ENCODE data around the gene ITPR1.

ITPR1 gene

DNA sequence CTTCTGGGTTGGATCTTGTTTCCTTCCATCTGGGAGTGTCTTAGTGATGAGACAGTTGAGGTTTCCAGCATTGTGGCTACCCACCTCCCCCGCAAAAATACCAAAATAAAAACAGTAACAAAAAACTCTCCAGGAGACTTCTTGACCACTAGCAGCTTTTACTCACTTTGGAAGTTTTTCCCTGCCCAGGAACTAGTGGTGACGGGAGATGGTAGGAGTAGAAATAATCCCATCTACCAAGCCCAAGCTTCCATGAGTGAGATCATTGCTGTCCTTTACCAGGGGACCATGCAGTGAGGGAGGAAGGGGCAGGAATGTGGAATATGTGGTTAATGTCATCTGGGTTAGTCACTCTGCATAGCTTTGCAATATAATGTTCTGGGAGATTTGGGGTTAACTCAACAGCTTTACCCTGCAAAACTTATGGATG lies 187.7 kb downstream of the ITPR1 start:
- TF ChIP-seq SIN3A (IDR thresholded peaks at IDR 0.05; ENCODE audit: borderline replicate concordance, insufficient read depth, low read length) = no peak
- TF ChIP-seq POLR2AphosphoS5 (IDR thresholded peaks at IDR 0.05; ENCODE audit: low read depth, low read length) = no peak
- TF ChIP-seq FOXP2 (optimal IDR thresholded peaks at IDR 0.05; ENCODE audit: borderline replicate concordance, extremely low read depth, extremely low read length, insufficient read depth) = no peak

DNA sequence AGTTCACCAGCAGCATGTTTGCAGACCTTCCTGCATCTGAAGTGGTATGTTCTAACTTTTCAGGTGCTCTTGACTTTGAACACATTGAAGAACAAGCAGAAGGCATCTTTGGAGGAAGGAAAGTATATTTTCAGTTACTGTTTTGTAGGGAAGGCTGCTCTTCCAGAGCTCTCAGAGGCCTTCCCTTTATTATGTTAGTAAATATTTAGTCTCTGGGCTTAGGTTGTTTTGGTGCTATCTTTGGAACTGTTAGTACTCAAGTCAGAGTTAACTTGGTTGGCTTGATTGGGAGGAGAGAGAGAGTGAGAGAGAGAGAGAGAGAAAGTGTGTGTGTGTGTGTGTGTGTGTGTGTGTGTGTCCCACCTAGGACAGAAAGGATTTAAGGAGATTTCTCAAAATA lies 188.2 kb downstream of the ITPR1 start:
- TF ChIP-seq FOXP2 (optimal IDR thresholded peaks at IDR 0.05; ENCODE audit: borderline replicate concordance, extremely low read depth, extremely low read length, insufficient read depth) = no peak
- no peak for TF ChIP-seq SIN3A (IDR thresholded peaks at IDR 0.05; ENCODE audit: borderline replicate concordance, insufficient read depth, low read length)
- TF ChIP-seq POLR2AphosphoS5 (IDR thresholded peaks at IDR 0.05; ENCODE audit: low read depth, low read length) = no peak
- TF ChIP-seq, protein P1, sequence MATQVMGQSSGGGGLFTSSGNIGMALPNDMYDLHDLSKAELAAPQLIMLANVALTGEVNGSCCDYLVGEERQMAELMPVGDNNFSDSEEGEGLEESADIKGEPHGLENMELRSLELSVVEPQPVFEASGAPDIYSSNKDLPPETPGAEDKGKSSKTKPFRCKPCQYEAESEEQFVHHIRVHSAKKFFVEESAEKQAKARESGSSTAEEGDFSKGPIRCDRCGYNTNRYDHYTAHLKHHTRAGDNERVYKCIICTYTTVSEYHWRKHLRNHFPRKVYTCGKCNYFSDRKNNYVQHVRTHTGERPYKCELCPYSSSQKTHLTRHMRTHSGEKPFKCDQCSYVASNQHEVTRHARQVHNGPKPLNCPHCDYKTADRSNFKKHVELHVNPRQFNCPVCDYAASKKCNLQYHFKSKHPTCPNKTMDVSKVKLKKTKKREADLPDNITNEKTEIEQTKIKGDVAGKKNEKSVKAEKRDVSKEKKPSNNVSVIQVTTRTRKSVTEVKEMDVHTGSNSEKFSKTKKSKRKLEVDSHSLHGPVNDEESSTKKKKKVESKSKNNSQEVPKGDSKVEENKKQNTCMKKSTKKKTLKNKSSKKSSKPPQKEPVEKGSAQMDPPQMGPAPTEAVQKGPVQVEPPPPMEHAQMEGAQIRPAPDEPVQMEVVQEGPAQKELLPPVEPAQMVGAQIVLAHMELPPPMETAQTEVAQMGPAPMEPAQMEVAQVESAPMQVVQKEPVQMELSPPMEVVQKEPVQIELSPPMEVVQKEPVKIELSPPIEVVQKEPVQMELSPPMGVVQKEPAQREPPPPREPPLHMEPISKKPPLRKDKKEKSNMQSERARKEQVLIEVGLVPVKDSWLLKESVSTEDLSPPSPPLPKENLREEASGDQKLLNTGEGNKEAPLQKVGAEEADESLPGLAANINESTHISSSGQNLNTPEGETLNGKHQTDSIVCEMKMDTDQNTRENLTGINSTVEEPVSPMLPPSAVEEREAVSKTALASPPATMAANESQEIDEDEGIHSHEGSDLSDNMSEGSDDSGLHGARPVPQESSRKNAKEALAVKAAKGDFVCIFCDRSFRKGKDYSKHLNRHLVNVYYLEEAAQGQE (IDR thresholded peaks at IDR 0.05; ENCODE audit: insufficient read depth in 1 of 2, low read depth in 2 of 2, low read length in 2 of 2) = no peak
- no peak for TF ChIP-seq TAF1 (IDR thresholded peaks at IDR 0.05; ENCODE audit: borderline replicate concordance, insufficient read depth, low read length)

DNA sequence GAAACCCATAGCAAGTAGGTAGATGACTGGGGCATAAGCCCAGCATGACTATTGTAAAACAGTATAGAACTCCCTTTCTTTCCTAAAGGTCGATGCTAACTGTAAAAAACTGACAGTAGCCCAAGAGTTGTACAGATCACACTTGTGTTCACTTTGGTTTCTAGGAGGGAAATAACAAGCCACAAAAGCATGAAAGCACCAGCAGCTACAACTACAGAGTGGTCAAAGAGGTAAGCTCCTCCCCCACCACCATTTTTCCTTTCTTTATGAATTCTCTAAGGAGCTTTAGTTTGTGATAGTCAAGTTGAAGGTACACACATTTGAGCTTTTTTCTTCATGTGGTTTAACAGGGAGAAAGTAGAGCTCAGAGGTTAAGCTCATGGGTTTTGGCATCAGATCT lies 191.0 kb downstream of the ITPR1 start:
- TF ChIP-seq FOXP2 (optimal IDR thresholded peaks at IDR 0.05; ENCODE audit: borderline replicate concordance, extremely low read depth, extremely low read length, insufficient read depth) (no peak), POLR2AphosphoS5 (IDR thresholded peaks at IDR 0.05; ENCODE audit: low read depth, low read length) (no peak), SIN3A (IDR thresholded peaks at IDR 0.05; ENCODE audit: borderline replicate concordance, insufficient read depth, low read length) (no peak)
- TF ChIP-seq, protein P1 (IDR thresholded peaks at IDR 0.05; ENCODE audit: insufficient read depth in 1 of 2, low read depth in 2 of 2, low read length in 2 of 2) = no peak

DNA sequence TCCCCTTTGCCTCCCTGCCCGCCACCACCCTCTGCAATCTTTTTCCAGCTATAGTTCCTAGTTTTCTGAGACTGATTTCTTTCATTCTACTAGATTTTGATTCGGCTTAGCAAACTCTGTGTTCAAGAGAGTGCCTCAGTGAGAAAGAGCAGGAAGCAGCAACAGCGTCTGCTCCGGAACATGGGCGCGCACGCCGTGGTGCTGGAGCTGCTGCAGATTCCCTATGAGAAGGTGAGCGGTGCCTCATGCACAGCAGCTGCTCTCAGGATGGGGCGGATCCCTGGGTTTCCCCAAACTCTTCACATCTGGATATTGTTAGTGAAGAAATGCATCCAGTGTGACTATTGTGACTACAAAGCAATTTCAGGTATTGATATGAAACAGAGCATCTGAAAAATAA lies 191.8 kb downstream of the ITPR1 start:
- TF ChIP-seq POLR2AphosphoS5 (IDR thresholded peaks at IDR 0.05; ENCODE audit: low read depth, low read length) = no peak
- TF ChIP-seq, protein P1 (IDR thresholded peaks at IDR 0.05; ENCODE audit: insufficient read depth in 1 of 2, low read depth in 2 of 2, low read length in 2 of 2) = no peak
- no peak for TF ChIP-seq FOXP2 (optimal IDR thresholded peaks at IDR 0.05; ENCODE audit: borderline replicate concordance, extremely low read depth, extremely low read length, insufficient read depth)
- no peak for TF ChIP-seq TAF1 (IDR thresholded peaks at IDR 0.05; ENCODE audit: borderline replicate concordance, insufficient read depth, low read length)
- TF ChIP-seq SIN3A (IDR thresholded peaks at IDR 0.05; ENCODE audit: borderline replicate concordance, insufficient read depth, low read length) = no peak

DNA sequence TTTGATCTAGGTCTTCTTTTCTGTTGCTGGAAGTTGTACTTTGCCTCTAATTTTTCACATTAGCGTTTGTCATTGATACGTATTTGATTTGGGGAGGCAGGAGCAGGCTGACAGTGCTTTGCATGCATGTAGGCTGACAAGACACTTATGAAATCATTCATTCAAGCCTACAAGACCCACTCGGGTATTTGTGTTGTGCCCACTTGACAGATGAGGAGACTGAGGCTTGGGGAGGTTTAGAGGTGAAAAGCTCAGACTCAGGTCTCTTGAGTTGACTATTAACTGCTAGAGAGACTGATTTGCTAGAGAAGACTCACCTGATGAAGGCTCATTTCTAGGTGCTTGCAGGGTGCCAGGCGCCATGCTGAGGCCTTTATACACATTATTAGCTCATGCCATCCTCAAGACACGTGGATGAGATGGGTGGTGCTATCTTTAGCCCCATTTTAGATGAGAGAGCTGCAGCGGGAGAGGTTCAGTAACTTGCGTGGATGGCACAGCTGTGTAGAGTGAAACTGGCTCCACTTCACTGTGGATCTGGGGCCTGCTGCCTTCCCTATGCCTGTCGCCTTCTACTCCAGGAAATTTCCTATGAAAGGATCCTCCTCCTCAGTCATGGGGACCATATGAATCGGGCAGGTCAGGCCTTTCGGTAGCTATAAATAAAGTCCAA lies 192.7 kb downstream of the ITPR1 start:
- TF ChIP-seq SIN3A (IDR thresholded peaks at IDR 0.05; ENCODE audit: borderline replicate concordance, insufficient read depth, low read length) (no peak), FOXP2 (optimal IDR thresholded peaks at IDR 0.05; ENCODE audit: borderline replicate concordance, extremely low read depth, extremely low read length, insufficient read depth) (no peak), TAF1 (IDR thresholded peaks at IDR 0.05; ENCODE audit: borderline replicate concordance, insufficient read depth, low read length) (no peak), POLR2AphosphoS5 (IDR thresholded peaks at IDR 0.05; ENCODE audit: low read depth, low read length) (no peak)
- TF ChIP-seq, protein P1 (IDR thresholded peaks at IDR 0.05; ENCODE audit: insufficient read depth in 1 of 2, low read depth in 2 of 2, low read length in 2 of 2) = no peak

All from PFSK-1 (cell line).